ENCODE results near the gene CTBP1.

The CTBP1 gene

DNA sequence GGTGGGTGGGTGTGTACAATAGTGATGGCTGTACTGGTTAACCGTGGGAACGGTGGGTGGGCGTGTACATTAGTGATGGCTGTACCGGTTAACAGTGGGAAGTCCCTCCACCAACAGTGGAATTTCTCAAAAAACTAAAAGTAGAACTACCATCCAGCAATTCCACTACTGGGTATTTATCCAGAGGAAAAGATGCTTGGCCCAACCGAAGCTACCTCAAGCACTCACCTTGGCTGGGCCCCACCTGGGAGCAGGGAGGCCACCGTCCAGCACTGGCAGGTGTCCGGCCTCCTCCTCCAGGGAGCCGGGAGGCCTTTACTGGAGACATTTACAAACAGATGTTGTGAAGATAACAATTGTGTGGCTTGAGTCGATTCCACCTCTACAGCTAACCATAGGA lies 34.8 kb upstream of the CTBP1 start:
- no peak for DNase-seq (ENCODE audit: low spot score)

DNA sequence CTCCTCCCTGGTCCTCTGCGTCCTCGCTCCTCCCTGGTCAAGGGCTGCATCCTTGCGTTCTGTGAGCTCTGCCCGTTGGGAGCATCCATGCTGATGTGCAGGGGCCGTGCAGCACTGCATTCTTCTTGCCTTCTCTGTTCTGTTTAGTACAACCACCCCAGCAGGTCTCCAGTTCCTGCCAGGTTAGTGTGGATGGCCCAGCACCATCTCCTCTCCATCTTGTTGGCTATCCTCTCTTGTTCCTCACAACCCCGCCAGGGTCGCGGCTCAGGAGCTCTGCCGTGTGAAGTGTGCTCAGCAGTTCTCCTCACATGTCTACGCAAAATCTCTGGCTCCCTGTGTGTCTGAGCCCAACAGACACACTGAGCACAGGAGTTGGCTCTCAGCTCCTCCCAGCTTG lies 30.3 kb upstream of the CTBP1 start:
- DNase-seq (ENCODE audit: low spot score), result no peak

DNA sequence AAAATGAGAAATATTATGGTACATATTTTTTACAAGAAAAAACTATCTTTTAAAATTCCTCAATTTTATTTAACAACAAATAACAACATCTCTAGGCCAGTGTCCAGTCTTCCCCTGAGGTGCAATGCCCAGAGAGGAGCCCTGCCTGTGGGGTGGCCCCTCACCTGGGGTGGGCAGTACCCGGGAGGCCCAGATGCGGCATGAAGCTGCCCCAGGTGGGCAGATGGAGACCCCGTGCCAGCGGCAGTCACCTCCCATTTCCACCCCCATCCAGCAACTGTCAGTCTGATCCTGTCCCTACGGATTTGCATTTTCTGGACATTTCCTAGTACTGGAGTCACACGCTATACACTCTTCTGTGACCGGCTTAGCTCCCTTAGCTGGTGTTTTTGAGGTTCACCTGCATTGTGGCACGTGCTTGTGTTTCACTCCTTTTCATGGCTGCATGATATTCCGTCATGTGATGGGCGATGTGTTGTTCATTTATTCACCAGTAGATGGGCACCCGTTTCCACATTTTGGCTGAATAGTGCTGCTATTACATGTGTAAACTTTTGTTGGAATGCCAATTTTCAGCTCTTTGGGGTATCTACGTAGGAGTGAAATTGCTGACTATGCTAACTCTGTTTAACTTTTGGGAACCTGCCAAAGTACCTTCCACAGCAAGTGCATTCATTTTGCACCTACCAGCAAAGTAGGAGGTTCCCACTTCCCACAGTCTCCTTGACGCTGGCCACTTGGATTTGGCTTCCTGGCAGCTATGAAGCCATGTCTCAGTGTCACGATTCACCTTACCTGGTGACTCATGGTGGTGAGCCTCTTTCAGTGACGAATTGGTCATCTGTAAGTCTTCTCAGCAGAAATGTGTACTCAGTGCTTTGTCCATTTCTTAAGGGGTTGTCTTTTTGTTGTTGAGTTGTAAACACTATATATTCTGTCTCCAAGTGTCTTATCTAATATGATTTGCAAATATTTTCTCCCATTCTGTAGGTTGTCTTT lies 29.0 kb upstream of the CTBP1 start:
- no peak for DNase-seq (ENCODE audit: low spot score)

DNA sequence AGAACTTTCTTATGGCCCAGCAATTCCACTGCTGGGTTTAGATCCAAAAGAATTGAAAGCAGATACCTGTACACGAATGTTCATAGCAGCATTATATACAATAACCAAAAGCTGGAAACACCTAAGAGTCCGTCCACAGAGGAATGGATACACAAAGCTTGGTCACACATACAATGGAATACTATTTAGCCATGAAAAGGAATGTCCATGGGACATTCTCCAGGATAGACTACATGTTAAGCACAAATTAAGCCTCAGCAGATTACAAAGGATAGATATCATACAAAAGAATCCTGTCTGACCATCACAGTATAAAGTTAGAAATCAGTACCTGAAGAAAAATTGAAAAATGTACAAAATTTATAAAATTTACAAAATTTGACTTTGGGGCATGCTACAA lies 28.1 kb upstream of the CTBP1 start:
- DNase-seq (ENCODE audit: low spot score), result no peak

DNA sequence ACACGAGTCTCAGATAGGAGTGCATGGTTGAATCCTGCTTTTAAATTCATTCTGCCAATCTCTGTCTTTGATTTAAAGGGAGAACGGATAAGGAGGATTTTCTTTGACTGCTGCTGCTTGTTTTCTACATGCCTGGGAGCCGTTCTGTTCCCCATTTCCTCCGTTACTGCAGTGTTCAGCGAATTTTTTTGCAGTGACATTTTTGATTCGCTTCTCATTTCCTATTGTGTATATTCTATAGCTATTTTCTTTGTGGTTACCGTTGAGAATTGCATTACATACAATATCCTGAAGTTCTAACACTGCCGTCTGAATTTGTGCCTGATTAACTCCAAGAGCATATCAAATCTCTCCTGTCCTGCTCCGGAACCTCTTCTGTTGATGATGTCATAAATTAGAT lies 25.9 kb upstream of the CTBP1 start:
- DNase-seq (ENCODE audit: low spot score), result no peak

DNA sequence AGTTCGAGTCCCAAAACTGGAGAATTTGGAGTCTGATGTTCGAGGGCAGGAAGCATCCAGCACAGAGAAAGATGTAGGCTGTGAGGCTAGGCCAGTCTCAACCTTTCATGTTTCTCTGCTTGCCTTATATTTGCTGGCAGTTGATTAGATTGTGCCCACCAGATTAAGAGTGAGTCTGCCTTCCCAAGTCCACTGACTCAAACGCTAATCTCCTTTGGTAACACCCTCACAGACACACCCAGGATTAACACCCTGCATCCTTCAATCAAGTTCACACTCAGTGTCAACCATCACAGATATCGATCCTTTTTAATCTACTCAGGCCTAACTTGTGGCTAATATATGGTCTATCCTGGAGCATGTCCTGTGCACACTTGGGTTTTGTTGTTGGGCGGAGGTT lies 22.8 kb upstream of the CTBP1 start:
- DNase-seq (ENCODE audit: low spot score), result no peak

DNA sequence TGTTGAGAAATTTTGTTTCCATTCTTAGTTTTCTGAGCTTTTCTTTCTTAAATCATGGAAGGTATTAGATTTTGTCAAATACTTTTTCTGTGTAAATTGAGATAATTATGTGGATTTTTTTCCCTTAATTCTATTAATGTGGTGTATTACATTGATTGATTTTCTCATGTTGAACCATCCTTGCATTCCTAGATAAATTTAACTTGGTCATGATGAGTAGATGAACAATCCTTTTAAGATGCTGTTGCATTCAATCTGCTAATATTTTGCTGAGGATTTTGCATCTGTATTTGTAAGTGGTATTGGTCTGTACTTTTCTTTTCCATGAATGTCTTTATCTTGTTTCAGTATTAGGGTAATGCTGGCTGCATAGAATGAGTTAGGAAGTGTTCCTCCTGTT lies 20.3 kb upstream of the CTBP1 start:
- no peak for DNase-seq (ENCODE audit: low spot score)

DNA sequence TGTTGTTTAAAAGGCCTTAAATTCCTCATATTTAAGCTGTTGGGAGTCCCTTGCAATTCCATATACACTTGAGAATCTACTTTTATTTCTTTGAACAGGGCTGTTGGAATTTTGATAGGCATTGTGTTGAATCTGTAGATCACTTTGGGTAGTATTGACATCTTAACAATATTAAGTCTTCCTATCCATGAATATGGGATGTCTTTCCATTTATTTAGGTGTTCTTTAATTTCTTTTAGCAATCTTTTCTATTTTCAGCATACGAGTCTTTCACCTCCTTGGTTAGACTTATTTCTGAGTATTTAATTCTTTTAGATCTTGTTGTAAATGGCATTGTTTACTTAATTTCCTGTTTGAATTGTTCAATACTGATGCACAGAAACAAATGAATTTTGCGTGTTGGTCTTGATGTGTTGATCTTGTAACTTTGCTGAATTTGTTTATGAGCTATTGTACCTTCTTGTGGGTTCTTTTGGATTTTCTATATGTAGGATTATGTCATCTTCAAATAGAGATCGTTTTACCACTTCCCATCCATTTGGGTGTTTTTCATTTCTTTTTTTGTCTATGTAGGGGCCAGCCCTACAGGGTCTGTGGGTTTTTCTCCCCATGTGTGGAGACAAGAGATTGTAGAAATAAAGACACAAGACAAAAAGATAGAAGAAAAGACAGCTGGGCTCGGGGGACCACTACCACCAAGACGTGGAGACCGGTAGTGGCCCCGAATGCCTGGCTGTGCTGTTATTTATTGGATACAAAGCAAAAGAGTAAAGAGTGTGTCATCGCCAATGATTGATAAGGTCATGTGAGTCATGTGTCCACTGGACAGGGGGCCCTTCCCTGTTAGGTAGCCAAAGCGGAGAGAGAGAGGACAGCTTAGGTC lies 18.2 kb upstream of the CTBP1 start:
- no peak for DNase-seq (ENCODE audit: low spot score)

DNA sequence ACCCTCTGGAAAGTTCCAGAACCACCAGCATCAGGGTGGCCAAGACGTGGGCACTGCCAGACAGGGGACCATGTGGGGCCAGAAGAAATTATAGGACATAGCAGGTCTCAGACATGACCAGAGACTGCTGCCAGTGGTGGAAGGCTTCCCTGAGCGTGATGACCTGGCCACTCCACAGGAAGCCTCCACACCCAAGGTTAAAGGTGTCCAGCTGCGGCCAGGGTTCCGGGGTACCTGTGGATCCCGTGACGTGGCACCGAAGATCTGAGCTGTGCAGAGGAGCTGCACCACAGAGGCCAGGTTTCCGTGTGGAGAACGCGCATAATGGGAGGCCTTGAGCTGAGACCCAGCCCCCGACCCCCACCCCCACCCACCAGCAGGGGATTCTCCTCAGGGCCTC lies 16.4 kb upstream of the CTBP1 start:
- DNase-seq (ENCODE audit: low spot score), result no peak

DNA sequence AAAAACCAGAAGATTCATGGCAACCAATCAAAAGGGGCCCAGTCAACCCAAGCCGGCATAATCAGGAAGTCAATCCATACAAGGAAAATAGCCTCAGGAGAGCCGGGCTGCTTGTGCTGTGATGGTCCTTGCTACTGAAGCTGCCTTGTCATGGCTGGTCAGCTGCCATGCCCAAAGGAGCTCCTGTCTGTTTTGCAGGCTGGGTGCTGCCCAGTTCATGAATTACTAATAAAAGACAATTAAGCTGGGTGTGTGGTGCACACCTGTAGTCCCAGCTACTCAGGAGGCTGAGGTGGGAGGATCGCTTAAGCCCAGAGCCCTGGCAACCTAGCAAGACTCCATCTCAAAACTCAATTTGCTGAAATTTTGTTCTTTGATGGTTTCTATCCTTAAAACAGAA lies 16.0 kb upstream of the CTBP1 start:
- DNase-seq (ENCODE audit: low spot score), result no peak

DNA sequence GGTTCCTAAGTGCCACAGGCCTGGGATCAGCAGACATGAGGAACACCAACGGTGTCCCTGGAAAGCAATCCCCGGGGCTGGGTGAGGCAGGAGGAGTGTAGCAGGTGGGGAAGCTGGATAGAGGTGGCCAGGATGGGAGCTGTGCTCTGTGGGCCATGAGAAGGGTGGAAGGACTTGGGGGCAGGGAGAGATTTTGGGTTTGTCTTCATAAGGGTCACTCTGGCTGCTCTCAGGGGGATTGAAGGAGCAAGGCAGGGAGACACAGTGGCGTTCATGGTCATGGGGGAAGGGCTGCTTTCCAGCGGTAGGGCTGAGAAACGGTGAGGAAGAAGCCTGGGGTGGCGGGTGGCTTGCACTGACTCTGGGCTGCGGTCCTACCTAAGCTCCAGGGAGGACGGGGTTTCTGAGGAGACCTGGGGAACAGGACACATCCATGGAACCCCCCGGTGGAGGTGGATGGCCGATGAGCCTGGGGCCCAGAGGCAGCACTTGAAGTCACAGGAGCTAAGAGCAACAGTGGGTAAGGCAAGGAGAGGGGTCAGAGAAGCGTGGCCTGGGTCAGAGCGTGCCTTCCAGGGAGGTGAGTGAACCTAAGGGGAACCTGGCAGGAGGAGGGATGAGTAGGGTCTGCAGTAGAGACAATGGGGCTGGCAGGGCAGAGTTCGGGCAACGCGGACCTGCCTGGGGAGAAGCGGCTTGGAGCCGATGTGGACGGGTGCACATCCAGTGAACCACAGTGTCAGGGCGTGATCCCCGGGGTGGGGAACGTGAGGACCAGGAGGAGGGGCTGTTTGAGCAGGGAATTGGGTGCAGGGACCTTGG lies 12.4 kb upstream of the CTBP1 start:
- DNase-seq (ENCODE audit: low spot score), result no peak

DNA sequence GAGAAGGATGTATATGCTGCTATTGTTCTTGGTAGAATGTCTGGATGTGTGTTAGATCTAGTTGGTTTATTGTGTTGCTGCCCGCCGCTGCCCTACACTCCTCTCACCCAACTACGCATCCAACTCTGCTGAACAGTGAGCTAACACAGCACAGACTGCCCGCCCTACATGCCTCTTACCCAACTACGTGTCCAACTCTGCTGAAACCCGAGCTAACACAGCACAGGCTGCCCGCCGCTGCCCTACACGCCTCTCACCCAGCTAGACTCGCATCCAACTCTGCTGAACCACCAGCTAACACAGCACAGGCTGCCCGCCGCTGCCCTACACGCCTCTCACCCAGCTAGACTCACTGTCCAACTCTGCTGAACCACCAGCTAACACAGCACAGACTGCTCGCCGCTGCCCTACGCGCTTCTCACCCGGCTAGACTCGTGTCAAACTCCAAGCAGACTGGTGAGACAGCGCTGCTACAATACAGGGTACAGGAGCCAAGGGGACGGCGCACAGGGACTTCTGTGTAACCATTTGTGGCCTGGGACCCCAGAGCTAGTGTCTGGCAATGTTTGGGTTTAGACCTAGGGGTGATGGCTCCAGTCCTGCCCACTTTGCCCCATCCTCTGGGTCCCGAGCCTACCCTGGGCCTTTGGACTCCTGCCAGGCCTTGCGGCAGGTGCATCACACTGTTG lies 11.6 kb upstream of the CTBP1 start:
- no peak for DNase-seq (ENCODE audit: low spot score)

DNA sequence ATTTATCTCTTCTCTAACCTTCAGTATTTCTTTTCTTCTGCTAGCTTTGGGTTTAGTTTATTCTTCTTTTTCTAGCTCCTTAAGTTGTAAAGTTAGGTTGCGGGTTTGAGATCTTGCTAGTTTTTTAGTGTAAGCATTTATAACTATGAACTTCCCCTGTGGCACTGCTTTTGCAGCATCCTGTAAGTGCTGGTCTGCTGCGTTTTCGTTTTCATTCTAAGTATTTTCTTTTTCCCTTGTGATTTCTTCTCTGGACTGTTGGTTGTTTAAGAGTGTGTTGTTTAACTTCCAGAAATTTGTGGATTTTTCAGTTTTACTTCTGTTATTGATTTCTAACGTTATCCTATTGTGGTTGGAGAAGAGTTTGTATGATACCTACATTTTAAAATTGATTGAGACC lies 11.0 kb upstream of the CTBP1 start:
- no peak for DNase-seq (ENCODE audit: low spot score)

DNA sequence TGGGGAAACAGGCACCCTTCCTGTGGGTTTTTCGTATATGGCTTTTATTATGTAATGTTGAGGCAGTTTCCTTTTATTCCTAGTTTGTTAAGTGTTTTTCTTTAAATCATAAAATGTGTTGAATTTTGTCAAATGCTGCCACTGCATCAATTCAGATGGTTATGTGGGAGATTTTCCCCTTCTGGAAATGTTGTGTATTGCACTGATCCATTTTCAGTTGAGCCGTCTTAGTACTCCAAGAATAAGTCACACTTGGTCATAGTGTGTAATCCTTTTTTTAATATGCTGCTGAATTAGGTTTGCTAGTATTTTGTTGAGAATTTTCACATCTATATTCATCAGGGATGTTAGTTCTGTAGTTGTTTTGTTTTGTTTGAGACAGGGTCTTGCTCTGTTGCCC lies 9.5 kb upstream of the CTBP1 start:
- no peak for DNase-seq (ENCODE audit: low spot score)

DNA sequence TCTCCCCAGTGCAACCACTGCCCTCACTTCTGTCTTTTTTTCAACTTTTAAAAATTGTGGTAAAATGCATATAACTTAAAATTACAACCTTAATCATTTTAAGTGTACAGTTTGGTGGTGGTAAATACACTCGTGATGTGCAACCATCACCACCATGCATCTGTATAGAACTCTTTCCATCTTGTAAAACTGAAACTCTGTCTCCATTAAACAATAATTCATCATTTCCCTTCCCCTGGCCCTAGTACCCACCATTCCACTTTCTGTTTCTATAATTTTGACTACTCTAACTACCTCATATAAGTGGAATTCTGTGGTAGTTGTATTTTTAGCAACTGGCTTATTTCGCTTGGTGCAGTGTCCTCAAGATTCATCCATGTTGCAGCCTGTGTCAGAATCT lies 6.8 kb upstream of the CTBP1 start:
- DNase-seq (ENCODE audit: low spot score), result no peak

DNA sequence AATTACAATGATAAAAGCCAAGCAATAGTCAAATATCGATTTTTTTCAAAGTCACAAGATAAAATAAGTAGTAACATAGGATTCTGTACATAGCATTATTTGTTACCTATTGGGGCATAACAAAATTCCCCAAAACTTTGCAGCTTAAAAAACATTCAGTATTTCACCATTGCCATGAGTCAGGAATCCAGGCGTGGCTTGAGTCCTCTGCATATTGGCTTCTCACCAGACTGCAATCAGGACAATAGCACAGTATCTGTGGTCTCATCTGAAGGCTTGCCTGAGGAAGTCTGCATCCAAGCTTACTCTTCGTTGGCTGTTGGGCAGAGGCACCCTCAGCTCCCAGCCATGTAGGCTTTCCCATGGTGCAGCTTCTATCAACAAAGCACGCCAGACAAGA lies 6.2 kb upstream of the CTBP1 start:
- DNase-seq (ENCODE audit: low spot score), result no peak

DNA sequence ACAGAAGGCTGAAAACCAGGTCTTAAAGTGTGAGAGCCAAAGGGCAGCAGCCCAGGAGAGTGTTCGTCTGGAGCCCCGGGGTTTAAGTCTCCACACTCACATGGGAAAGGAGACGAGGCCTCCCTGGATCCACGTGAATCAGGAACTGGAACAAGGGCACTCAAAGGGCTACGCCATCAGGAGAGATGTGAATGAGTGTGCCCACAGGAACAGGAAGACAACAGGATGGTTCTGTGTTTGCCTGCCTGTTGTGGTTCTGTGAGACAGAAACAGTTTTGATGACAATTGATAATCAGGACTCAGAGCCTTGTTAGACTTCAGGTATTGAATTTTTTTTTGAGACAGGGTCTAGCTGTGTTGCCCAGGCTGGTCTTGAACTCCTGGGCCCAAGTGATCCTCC lies 4.9 kb upstream of the CTBP1 start:
- no peak for DNase-seq (ENCODE audit: low spot score)

DNA sequence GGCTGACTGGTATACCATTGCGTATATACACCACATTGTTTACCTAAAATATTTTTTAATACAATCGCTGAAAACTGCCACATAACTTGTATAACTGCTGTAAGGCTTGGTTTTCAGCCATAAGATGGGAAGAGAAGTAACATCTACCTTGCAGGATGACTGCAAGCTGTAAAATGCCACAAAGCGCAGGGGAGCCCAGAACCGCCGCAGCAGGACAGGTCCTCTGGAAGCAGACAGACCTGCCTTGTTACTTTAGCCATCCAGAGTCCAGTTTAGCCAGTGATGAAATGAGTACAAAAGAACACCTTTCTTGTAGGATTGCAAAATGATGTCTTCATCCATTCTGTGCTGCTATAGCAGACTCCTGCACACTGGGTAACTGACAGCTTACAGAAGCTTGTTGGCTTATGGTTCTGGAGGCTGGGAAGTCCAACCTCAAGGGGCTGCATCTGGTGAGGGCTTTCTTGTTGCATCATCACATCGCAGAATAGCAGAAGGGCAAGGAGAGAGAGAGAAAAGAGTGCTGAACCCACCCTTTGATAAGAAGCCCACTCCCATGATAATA lies 4.1 kb upstream of the CTBP1 start:
- no peak for DNase-seq (ENCODE audit: low spot score)

DNA sequence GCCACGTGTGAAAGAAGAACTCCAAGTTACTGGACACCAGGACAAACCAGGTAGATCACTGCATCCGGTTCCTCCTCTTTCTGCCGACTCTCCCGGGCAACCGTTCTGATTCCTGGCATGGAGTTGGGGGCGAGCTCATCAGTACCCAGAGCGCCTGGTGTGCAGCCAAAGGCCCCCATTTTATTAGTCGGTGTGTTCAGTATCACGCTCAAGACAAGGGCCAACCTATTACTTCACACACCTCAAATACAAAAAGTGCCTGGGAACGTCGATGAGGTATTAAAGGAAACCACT lies 2.8 kb upstream of the CTBP1 start:
- no peak for DNase-seq (ENCODE audit: low spot score)

DNA sequence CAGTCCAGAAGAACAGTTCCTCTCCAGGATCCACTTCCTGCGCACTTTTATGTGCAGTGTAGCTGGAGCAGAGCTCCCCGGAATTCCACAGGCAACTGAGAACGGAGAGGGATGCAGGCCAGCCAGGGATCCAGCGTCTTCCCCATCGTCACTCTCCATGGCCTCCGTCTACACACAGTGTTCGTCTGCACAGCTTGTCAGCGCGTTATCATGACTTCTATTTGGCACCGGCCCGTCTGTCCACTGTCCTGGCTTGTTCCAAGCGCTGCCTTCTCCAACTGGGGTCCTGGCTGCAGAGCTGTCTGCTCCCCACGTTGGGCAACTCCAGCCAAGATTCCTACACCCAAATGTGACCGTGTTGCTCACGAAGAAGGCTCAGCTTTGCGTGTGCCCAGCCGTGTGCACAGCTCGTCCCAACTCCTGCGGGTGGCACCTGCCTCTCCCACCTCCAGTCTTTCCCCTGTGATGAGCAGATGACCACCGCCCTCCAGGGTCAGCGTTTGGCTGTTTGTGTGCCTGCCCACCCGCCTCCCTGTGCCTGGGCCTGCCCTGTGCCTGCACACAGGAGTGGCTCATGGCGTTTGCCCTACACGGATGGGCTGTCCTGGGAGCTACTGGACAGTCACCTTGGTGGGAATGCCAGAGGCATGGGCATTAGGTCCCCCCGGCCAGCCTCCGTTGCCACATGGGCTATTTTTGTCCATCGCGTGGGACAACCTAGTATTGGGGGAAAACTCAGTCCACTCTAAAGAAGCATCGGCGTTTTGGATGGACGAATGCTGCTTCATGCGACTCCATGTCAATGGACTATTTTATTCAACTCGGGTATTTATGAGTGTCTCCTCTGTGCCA lies 2.2 kb upstream of the CTBP1 start:
- no peak for DNase-seq (ENCODE audit: low spot score)

DNA sequence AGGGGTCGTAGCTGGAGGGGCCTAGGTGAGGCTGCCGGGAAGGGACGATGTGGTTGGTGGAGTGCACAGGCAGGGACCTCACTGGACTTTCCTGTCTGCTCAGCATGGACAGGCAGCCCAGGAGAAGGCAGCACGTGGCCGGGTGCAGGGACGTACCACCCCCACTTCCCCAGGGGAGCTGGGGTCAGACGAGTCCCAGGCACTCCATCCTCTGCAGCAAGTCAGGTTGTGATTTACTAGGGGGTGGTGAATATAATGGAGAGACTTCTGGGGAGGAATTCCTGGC lies 1.5 kb upstream of the CTBP1 start:
- no peak for DNase-seq (ENCODE audit: low spot score)

Measured in activated CD4-positive, alpha-beta T cell treated with anti-CD3 and anti-CD28 coated beads, Interleukin-2, Interleukin-4, amounts not matched to agents 100 ng/mL and 50 ng/mL, durations not matched to agents 16 hours and 8 hours (primary cell).